Activated CD4-positive, alpha-beta memory T cell treated with anti-CD3 and anti-CD28 coated beads for 36 hours (primary cell): ENCODE measurements around the gene FRMD4A. TPM values are rescaled to one million over a fixed set of nuclear protein-coding genes. Genes with fewer than 3 reads are reported as not detected.

Source experiments
- CTCF ChIA-PET: fragments of 350-600 bp; sonication (Branson Sonifier 250); formaldehyde crosslinking; loops from one replicate; lab custom pipeline; 2021; ENCODE audit warnings: antibody characterized with exemption, inconsistent platforms; lab: Charles Lee
- POLR2A ChIA-PET: fragments of 350-600 bp; sonication (Branson Sonifier 250); formaldehyde crosslinking; loops from one replicate; lab custom pipeline; 2021; ENCODE audit warnings: antibody characterized with exemption; lab: Charles Lee
- DNase-seq: peaks from one replicate; pipeline ENCODE4 v3.0.0-alpha.2; 2020
- H3K27ac Mint-ChIP-seq: one replicate; pipeline ENCODE4 v1.8.0; 2021; ENCODE audit warnings: mixed read lengths
- H3K27me3 Mint-ChIP-seq: one replicate; pipeline ENCODE4 v1.8.0; 2021; ENCODE audit warnings: mixed read lengths
- H3K36me3 Mint-ChIP-seq: one replicate; pipeline ENCODE4 v1.8.0; 2021; ENCODE audit warnings: mixed read lengths
- H3K4me1 Mint-ChIP-seq: one replicate; pipeline ENCODE4 v1.8.0; 2021; ENCODE audit warnings: low read depth, mixed read lengths
- H3K4me3 Mint-ChIP-seq: one replicate; pipeline ENCODE4 v1.8.0; 2021; ENCODE audit warnings: mild to moderate bottlenecking, mixed read lengths
- H3K9me3 Mint-ChIP-seq: one replicate; pipeline ENCODE4 v1.8.0; 2021; ENCODE audit warnings: mixed read lengths
- intact Hi-C: fragments of 100-400 bp; cut with micrococcal nuclease; formaldehyde crosslinking; loops from one replicate; pipeline ENCODE4 v1.15.1; 2023
- total RNA-seq, 2 experiments: library from RNA; stranded (reverse); gene quantifications; one replicate each; pipeline ENCODE4 v1.2.3, GENCODE V29; 2021

The FRMD4A gene
- total RNA-seq, 2 experiments from 2014 or later: 0.31 to 1.7 TPM

GRCh38 chr10:13636776-13637175 lies 693.9 kb downstream of the FRMD4A start:
- Mint-ChIP-seq H3K27ac (no peak overlapping the region), H3K4me3 (no peak overlapping the region), H3K4me1 (no peaks in the 10 kb centered on the region), H3K36me3 (peaks cover 62% of the 10 kb centered on the region), H3K9me3 (peaks cover 17% of the 10 kb centered on the region), H3K27me3 (no peaks in the 10 kb centered on the region)
- intact Hi-C loops: no loop called here
- POLR2A ChIA-PET: no interaction called here
- CTCF ChIA-PET: no interaction called here
- no peak for DNase-seq

GRCh38 chr10:13634207-13634606 lies 696.5 kb downstream of the FRMD4A start:
- H3K27me3 Mint-ChIP-seq: no peaks in the 10 kb centered on the region
- CTCF ChIA-PET: no interaction called here
- no peak for DNase-seq
- no peaks in the 10 kb centered on the region for H3K9me3 Mint-ChIP-seq
- H3K36me3 Mint-ChIP-seq: peaks cover 52% of the 10 kb centered on the region
- H3K27ac Mint-ChIP-seq: no peak overlapping the region
- intact Hi-C loops: no loop called here
- H3K4me1 Mint-ChIP-seq: no peaks in the 10 kb centered on the region
- POLR2A ChIA-PET: no interaction called here
- no peak overlapping the region for H3K4me3 Mint-ChIP-seq

- Mint-ChIP-seq H3K9me3 (no peaks in the 10 kb centered on the region), H3K4me3 (no peak overlapping the region), H3K36me3 (peaks cover 48% of the 10 kb centered on the region), H3K27me3 (no peaks in the 10 kb centered on the region), H3K27ac (no peak overlapping the region), H3K4me1 (no peaks in the 10 kb centered on the region)
- POLR2A ChIA-PET: no interaction called here
- CTCF ChIA-PET: no interaction called here
- intact Hi-C loops: no loop called here
- DNase-seq: no peak
Measured at GRCh38 chr10:13633689-13634088, 697.0 kb downstream of the FRMD4A start.

GRCh38 chr10:13632884-13633440 lies 697.8 kb downstream of the FRMD4A start:
- DNase-seq: no peak
- Mint-ChIP-seq H3K27ac (no peak overlapping the region), H3K4me3 (no peak overlapping the region), H3K27me3 (no peaks in the 10 kb centered on the region), H3K9me3 (no peaks in the 10 kb centered on the region), H3K36me3 (peaks cover 42% of the 10 kb centered on the region), H3K4me1 (no peaks in the 10 kb centered on the region)
- ChIA-PET POLR2A (no interaction called here), CTCF (no interaction called here)
- intact Hi-C loops: no loop called here

GRCh38 chr10:13632440-13632839 lies 698.3 kb downstream of the FRMD4A start:
- Mint-ChIP-seq H3K27me3 (no peaks in the 10 kb centered on the region), H3K27ac (no peak overlapping the region), H3K36me3 (peaks cover 37% of the 10 kb centered on the region), H3K9me3 (no peaks in the 10 kb centered on the region), H3K4me3 (no peak overlapping the region), H3K4me1 (no peaks in the 10 kb centered on the region)
- CTCF ChIA-PET: no interaction called here
- POLR2A ChIA-PET: no interaction called here
- DNase-seq: no peak
- intact Hi-C loops: no loop called here

GRCh38 chr10:13631594-13631993 lies 699.1 kb downstream of the FRMD4A start:
- no peak overlapping the region for H3K27ac Mint-ChIP-seq
- no peaks in the 10 kb centered on the region for H3K4me1 Mint-ChIP-seq
- H3K27me3 Mint-ChIP-seq: no peaks in the 10 kb centered on the region
- no peak for DNase-seq
- ChIA-PET POLR2A (no interaction called here), CTCF (no interaction called here)
- H3K4me3 Mint-ChIP-seq: no peak overlapping the region
- H3K9me3 Mint-ChIP-seq: no peaks in the 10 kb centered on the region
- intact Hi-C loops: no loop called here
- peaks cover 32% of the 10 kb centered on the region for H3K36me3 Mint-ChIP-seq

GRCh38 chr10:13630231-13630630 lies 700.5 kb downstream of the FRMD4A start:
- Mint-ChIP-seq H3K4me1 (no peaks in the 10 kb centered on the region), H3K27ac (no peak overlapping the region), H3K9me3 (no peaks in the 10 kb centered on the region), H3K27me3 (no peaks in the 10 kb centered on the region), H3K36me3 (peaks cover 28% of the 10 kb centered on the region), H3K4me3 (no peak overlapping the region)
- POLR2A ChIA-PET: no interaction called here
- DNase-seq: no peak
- intact Hi-C loops: no loop called here
- CTCF ChIA-PET: no interaction called here

- POLR2A ChIA-PET: no interaction called here
- peaks cover 30% of the 10 kb centered on the region for H3K36me3 Mint-ChIP-seq
Measured at GRCh38 chr10:13629116-13629515, 701.6 kb downstream of the FRMD4A start.

GRCh38 chr10:13628661-13629060 lies 702.1 kb downstream of the FRMD4A start:
- intact Hi-C loops: no loop called here
- Mint-ChIP-seq H3K27me3 (no peaks in the 10 kb centered on the region), H3K27ac (no peak overlapping the region), H3K4me1 (no peaks in the 10 kb centered on the region), H3K9me3 (no peaks in the 10 kb centered on the region), H3K36me3 (peaks cover 29% of the 10 kb centered on the region), H3K4me3 (no peak overlapping the region)
- ChIA-PET POLR2A (no interaction called here), CTCF (no interaction called here)
- DNase-seq: no peak

More at GRCh38 chr10:13629116-13629515, 701.6 kb downstream of the FRMD4A start:
- no peaks in the 10 kb centered on the region for H3K9me3 Mint-ChIP-seq
- no peaks in the 10 kb centered on the region for H3K27me3 Mint-ChIP-seq
- intact Hi-C loops: no loop called here
- no peak overlapping the region for H3K4me3 Mint-ChIP-seq
- no peak for DNase-seq
- CTCF ChIA-PET: no interaction called here
- H3K27ac Mint-ChIP-seq: no peak overlapping the region
- no peaks in the 10 kb centered on the region for H3K4me1 Mint-ChIP-seq

GRCh38 chr10:13627459-13628310 lies 703.0 kb downstream of the FRMD4A start:
- CTCF ChIA-PET: no interaction called here
- H3K9me3 Mint-ChIP-seq: no peaks in the 10 kb centered on the region
- intact Hi-C loops: no loop called here
- H3K4me3 Mint-ChIP-seq: no peak overlapping the region
- no peak overlapping the region for H3K27ac Mint-ChIP-seq
- peaks cover 22% of the 10 kb centered on the region for H3K36me3 Mint-ChIP-seq
- no peaks in the 10 kb centered on the region for H3K4me1 Mint-ChIP-seq
- POLR2A ChIA-PET: no interaction called here
- DNase-seq: no peak
- H3K27me3 Mint-ChIP-seq: no peaks in the 10 kb centered on the region

GRCh38 chr10:13624630-13625029 lies 706.1 kb downstream of the FRMD4A start:
- peaks cover 9% of the 10 kb centered on the region for H3K36me3 Mint-ChIP-seq
- POLR2A ChIA-PET: no interaction called here
- no peak overlapping the region for H3K27ac Mint-ChIP-seq
- CTCF ChIA-PET: no interaction called here
- intact Hi-C loops: no loop called here
- no peak for DNase-seq
- no peaks in the 10 kb centered on the region for H3K27me3 Mint-ChIP-seq
- H3K4me1 Mint-ChIP-seq: no peaks in the 10 kb centered on the region
- no peaks in the 10 kb centered on the region for H3K9me3 Mint-ChIP-seq
- no peak overlapping the region for H3K4me3 Mint-ChIP-seq

- no peak for DNase-seq
Measured at GRCh38 chr10:13621931-13622330, 708.8 kb downstream of the FRMD4A start.

GRCh38 chr10:13617116-13617515 lies 713.6 kb downstream of the FRMD4A start:
- Mint-ChIP-seq H3K27me3 (no peaks in the 10 kb centered on the region), H3K27ac (no peak overlapping the region), H3K9me3 (no peaks in the 10 kb centered on the region), H3K36me3 (peaks cover 36% of the 10 kb centered on the region), H3K4me3 (no peak overlapping the region), H3K4me1 (no peaks in the 10 kb centered on the region)
- no peak for DNase-seq
- CTCF ChIA-PET: interaction anchor here (0.9 kb wide), 1 partner anchor 43 kb away, joined by 3 read pairs; no protein-coding TSS in a partner anchor
- POLR2A ChIA-PET: no interaction called here
- intact Hi-C loops: no loop called here

More at GRCh38 chr10:13621931-13622330, 708.8 kb downstream of the FRMD4A start:
- no peak overlapping the region for H3K4me3 Mint-ChIP-seq
- ChIA-PET POLR2A (no interaction called here), CTCF (no interaction called here)
- intact Hi-C loops: no loop called here
- no peaks in the 10 kb centered on the region for H3K4me1 Mint-ChIP-seq
- H3K9me3 Mint-ChIP-seq: no peaks in the 10 kb centered on the region
- H3K27me3 Mint-ChIP-seq: no peaks in the 10 kb centered on the region
- no peak overlapping the region for H3K27ac Mint-ChIP-seq
- peaks cover 20% of the 10 kb centered on the region for H3K36me3 Mint-ChIP-seq
